Activated CD8-positive, alpha-beta T cell treated with anti-CD3 and anti-CD28 coated beads for 36 hours (primary cell): ENCODE measurements around the gene MEGF10. TPM values are rescaled to one million over a fixed set of nuclear protein-coding genes. Genes with fewer than 3 reads are reported as not detected.

ENCODE experiments used
- ATAC-seq: fragments of 200-7000 bp; cut with Tn5 transposase; one replicate; pipeline ENCODE4 v1.10.0; 2021; ENCODE audit warnings: mild to moderate bottlenecking, moderate library complexity
- CTCF ChIA-PET: fragments of 350-600 bp; sonication (Branson Sonifier 250); formaldehyde crosslinking; loops from one replicate; lab custom pipeline; 2021; ENCODE audit warnings: antibody characterized with exemption; lab: Charles Lee
- POLR2A ChIA-PET: fragments of 350-600 bp; sonication (Branson Sonifier 250); formaldehyde crosslinking; loops from one replicate; lab custom pipeline; 2021; ENCODE audit warnings: antibody characterized with exemption; lab: Charles Lee
- DNase-seq: peaks from one replicate; pipeline ENCODE4 v3.0.0-alpha.2; 2020
- H3K27ac Mint-ChIP-seq: one replicate; pipeline ENCODE4 v1.8.0; 2021; ENCODE audit warnings: mild to moderate bottlenecking, mixed read lengths
- H3K27me3 Mint-ChIP-seq: one replicate; pipeline ENCODE4 v1.8.0; 2021; ENCODE audit warnings: mixed read lengths
- H3K36me3 Mint-ChIP-seq: one replicate; pipeline ENCODE4 v1.8.0; 2021; ENCODE audit warnings: low read depth, mixed read lengths
- H3K4me1 Mint-ChIP-seq: one replicate; pipeline ENCODE4 v1.8.0; 2021; ENCODE audit warnings: low read depth, mixed read lengths
- H3K4me3 Mint-ChIP-seq: one replicate; pipeline ENCODE4 v1.8.0; 2021; ENCODE audit warnings: mild to moderate bottlenecking, moderate library complexity, mixed read lengths
- H3K9me3 Mint-ChIP-seq: one replicate; pipeline ENCODE4 v1.8.0; 2021; ENCODE audit warnings: mixed read lengths
- intact Hi-C: fragments of 100-400 bp; cut with micrococcal nuclease; formaldehyde crosslinking; loops from one replicate; pipeline ENCODE4 v1.10.0; 2022
- total RNA-seq, 2 experiments: library from RNA; stranded (reverse); gene quantifications; one replicate each; pipeline ENCODE4 v1.2.3, GENCODE V29; 2021
- TF ChIP-seq, protein P1 (sequence below): fragments of 200-600 bp; IDR thresholded peaks from one replicate; pipeline ENCODE4 v1.8.0; 2022; ENCODE audit warnings: antibody characterized with exemption, mild to moderate bottlenecking

Gene MEGF10
- total RNA-seq, 2 experiments from 2014 or later = not detected

GRCh38 chr5:127415034-127415433, 124.4 kb downstream of the MEGF10 start:
- ChIA-PET POLR2A (no interaction called here), CTCF (no interaction called here)
- TF ChIP-seq, protein P1, sequence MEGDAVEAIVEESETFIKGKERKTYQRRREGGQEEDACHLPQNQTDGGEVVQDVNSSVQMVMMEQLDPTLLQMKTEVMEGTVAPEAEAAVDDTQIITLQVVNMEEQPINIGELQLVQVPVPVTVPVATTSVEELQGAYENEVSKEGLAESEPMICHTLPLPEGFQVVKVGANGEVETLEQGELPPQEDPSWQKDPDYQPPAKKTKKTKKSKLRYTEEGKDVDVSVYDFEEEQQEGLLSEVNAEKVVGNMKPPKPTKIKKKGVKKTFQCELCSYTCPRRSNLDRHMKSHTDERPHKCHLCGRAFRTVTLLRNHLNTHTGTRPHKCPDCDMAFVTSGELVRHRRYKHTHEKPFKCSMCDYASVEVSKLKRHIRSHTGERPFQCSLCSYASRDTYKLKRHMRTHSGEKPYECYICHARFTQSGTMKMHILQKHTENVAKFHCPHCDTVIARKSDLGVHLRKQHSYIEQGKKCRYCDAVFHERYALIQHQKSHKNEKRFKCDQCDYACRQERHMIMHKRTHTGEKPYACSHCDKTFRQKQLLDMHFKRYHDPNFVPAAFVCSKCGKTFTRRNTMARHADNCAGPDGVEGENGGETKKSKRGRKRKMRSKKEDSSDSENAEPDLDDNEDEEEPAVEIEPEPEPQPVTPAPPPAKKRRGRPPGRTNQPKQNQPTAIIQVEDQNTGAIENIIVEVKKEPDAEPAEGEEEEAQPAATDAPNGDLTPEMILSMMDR = no peak
- peaks cover 3% of the 10 kb centered on the region for H3K27me3 Mint-ChIP-seq
- no peak overlapping the region for H3K4me3 Mint-ChIP-seq
- intact Hi-C loops = no loop called here
- H3K9me3 Mint-ChIP-seq = no peaks in the 10 kb centered on the region
- H3K4me1 Mint-ChIP-seq = peaks cover 9% of the 10 kb centered on the region
- ATAC-seq = no peak
- no peak for DNase-seq
- no peaks in the 10 kb centered on the region for H3K36me3 Mint-ChIP-seq
- no peak overlapping the region for H3K27ac Mint-ChIP-seq

GRCh38 chr5:127416906-127417305, 126.3 kb downstream of the MEGF10 start:
- POLR2A ChIA-PET = no interaction called here
- Mint-ChIP-seq H3K9me3 (no peaks in the 10 kb centered on the region), H3K4me3 (no peak overlapping the region), H3K4me1 (no peaks in the 10 kb centered on the region), H3K36me3 (no peaks in the 10 kb centered on the region), H3K27me3 (peaks cover 2% of the 10 kb centered on the region), H3K27ac (no peak overlapping the region)
- TF ChIP-seq, protein P1 = no peak
- DNase-seq (no peak), ATAC-seq (no peak)
- intact Hi-C loops = no loop called here
- CTCF ChIA-PET = interaction anchor here (0.7 kb wide), 1 partner anchor 20 kb away, joined by 3 read pairs; no protein-coding TSS in a partner anchor

- intact Hi-C loops = no loop called here
- H3K27ac Mint-ChIP-seq = no peak overlapping the region
- no peaks in the 10 kb centered on the region for H3K36me3 Mint-ChIP-seq
- ATAC-seq (no peak), DNase-seq (no peak)
- H3K4me1 Mint-ChIP-seq = no peaks in the 10 kb centered on the region
- no peaks in the 10 kb centered on the region for H3K9me3 Mint-ChIP-seq
- POLR2A ChIA-PET = no interaction called here
- TF ChIP-seq, protein P1 = no peak
- H3K4me3 Mint-ChIP-seq = no peak overlapping the region
- H3K27me3 Mint-ChIP-seq = peaks cover 2% of the 10 kb centered on the region
- CTCF ChIA-PET = no interaction called here
These were observed 126.9 kb downstream of the MEGF10 start for GRCh38 chr5:127417528-127417927.

GRCh38 chr5:127418367-127418766, 127.8 kb downstream of the MEGF10 start:
- TF ChIP-seq, protein P1 = no peak
- Mint-ChIP-seq H3K9me3 (no peaks in the 10 kb centered on the region), H3K27ac (no peak overlapping the region), H3K4me1 (no peaks in the 10 kb centered on the region), H3K36me3 (no peaks in the 10 kb centered on the region), H3K4me3 (no peak overlapping the region), H3K27me3 (peaks cover 2% of the 10 kb centered on the region)
- ATAC-seq (no peak), DNase-seq (no peak)
- CTCF ChIA-PET = no interaction called here
- POLR2A ChIA-PET = no interaction called here
- intact Hi-C loops = no loop called here

- no peak for DNase-seq
- Mint-ChIP-seq H3K4me3 (no peak overlapping the region), H3K27me3 (peaks cover 2% of the 10 kb centered on the region), H3K9me3 (no peaks in the 10 kb centered on the region), H3K27ac (no peak overlapping the region), H3K36me3 (no peaks in the 10 kb centered on the region), H3K4me1 (no peaks in the 10 kb centered on the region)
- ATAC-seq = no peak
- intact Hi-C loops = no loop called here
- TF ChIP-seq, protein P1 = no peak
- POLR2A ChIA-PET = no interaction called here
- CTCF ChIA-PET = no interaction called here
These were observed 128.5 kb downstream of the MEGF10 start for GRCh38 chr5:127418974-127419682.
